Measurements from ENCODE around the gene TNFRSF1B.

The TNFRSF1B gene

GRCh38 chr1:12166834-12167492 is at the start of gene TNFRSF1B:
Gene TNFRSF1B, plus strand, starts transcription at chr1:12166991. Its CDS starts 101 bp downstream, at chr1:12167092.
- peak; percentile 62 for DNase-seq (ENCODE audit: low spot score)

DNA sequence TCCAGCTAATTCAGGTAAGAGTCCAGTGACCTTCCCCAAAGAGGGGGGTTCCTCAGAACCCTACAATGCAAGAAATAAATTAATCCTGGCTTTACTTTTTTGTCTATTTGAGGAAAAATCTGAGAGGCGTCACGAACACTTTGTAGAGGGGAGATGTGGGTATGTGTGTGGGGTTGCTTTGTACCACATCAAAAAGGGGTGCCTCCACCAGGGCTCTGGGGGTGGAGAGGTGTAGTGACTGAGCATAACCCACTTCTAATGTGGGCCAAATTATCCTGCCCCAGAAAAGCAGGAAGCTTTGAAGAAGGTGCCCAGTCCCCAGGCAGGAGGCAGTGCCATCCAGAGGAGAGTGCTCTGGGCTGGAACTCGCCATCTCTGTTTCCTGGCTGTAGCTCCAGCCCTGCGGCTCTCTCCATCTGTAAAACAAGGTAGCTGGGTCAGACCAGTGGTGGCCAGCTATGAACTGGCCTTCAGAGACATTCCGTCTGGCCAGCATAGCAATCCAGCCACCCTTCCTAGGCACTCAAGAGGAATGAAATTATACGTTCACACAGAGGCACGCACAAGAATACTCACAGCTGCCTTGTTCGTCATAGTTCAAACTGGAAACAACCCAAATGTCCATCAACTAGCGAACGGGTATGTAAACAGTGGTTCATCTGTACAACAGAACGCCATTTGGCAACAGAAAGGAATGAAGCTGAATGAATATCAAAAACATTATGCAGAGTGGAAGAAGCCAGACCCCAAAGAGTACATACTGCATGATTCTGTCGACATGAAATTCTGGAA is 45.4 kb upstream of the TNFRSF1B start:
- peak; percentile 22 for DNase-seq (ENCODE audit: low spot score)

DNA sequence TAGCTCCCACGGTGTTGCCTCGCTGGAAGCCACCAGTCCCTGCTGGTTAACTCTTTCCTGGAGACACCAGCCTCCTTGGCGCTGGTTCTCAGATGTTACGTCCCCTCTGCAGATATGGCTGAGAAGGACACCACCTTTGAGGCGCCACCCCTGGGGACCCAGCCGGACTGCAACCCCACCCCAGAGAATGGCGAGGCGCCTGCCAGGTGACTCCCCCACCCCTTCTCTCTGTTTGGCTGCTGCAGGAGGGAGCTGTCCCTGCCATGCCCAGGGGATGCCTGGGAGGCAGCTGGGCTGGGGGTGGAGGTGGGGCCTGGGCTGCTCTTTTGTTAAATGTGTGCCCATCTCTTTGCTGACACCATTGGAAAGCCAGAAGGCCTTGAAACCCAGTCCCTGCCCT is 43.6 kb upstream of the TNFRSF1B start:
- no peak for DNase-seq (ENCODE audit: low spot score)

DNA sequence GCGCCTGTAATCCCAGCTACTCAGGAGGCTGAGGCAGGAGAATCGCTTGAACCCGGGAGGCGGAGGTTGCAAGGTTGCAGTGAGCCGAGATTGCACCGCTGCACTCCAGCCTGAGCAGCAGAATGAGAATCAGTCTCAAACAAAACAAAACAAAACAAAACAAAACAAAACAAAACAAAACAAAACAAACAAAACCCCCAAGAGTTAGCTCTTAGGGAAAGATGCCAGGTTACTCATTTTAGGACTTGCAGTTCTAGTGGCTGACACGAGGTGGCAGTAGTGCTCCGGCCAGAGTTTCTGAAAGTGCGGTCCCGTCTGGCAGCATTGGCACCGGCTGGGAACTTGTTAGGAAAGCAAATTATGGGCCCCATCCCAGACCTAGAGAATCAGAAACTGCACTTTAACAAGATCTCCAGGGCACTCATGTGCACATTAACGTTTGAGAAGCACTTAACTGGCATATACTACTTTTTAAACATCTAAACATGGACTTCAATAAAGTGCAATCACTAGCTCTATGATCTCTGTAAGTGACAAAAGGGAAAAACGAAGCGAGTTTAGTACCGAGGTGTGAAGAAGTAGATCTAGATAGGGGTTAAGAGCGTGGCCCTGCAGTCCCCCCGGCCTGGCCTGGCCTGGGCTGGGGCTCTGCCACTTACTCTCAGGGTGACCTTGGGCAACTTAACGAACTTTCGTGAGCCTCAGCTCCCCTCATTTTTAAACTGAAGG is 41.9 kb upstream of the TNFRSF1B start:
- DNase-seq (ENCODE audit: low spot score), result peak; percentile 72

DNA sequence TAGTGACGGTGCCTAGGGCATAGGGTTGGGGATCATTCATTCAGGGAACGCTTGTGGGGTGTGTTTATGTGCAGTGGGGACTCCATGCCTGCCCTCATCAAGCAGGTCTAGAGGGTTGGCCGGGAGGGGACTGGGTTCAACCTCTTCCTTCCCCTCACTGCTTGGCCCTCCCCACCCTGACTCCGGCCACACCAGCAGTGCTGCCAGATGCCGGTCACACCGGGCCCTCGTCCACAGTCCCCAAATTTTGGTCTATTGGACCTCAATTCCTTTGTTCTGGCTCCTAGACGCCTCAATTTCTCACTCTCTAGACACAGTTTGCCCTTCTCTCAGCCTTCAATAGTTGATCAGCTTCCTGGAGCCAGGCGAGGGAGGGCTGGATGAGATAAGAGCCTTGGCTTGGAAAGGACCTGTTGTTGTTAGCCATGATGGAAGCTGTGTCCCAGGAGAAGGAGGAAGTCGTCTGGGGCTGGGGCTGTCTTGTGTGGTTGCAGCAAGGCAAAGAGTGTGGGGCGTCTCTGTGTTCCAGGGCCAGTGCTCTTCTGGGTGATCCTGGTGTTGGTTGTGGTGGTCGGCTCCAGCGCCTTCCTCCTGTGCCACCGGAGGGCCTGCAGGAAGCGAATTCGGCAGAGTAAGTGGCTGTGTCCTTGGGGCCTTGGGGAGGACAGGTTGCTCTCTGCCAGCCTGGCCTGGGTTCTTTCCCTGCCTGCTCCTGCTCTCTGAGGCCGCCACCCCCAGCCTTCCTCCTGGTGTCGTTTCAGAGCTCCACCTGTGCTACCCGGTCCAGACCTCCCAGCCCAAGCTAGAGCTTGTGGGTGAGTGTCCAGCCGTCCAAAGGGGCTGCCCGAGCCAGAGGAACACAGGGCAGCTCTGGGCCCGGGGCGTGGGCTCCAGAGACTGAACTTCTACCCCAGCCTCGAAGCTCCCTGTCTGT is 41.1 kb upstream of the TNFRSF1B start:
- DNase-seq (ENCODE audit: low spot score), result no peak

- DNase-seq (ENCODE audit: low spot score), result no peak
Measured at GRCh38 chr1:12126781-12127180, 40.0 kb upstream of the TNFRSF1B start.

DNA sequence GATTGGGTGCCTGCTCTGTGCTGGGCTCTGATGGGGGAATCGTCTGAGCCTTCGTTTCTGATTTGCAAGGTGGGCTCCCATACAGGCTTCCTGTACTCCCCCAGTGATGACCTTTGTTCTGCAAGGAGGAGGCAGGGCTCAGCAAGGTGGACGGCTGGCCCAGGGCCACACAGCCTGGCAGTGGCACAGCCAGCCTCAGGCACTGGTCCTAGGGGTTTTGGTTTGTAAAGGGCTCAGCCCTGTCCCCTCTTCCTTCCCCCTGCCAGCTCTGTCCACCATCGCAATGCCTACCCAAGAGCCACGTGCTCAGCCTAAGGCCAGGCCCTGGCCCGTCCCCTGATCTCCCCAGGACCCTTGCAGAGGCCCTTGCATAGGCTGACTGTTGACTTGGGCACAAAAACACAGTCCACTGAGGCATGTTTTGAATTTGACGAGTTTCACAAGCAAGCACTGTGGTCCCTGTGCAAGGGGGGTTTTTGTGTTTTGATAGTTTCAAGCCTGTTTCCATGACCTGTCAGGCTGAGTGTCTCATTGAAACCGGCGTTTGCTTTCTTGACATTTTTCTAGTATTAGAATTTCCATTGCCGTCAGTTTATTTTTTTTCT is 39.5 kb upstream of the TNFRSF1B start:
- DNase-seq (ENCODE audit: low spot score), result no peak

DNA sequence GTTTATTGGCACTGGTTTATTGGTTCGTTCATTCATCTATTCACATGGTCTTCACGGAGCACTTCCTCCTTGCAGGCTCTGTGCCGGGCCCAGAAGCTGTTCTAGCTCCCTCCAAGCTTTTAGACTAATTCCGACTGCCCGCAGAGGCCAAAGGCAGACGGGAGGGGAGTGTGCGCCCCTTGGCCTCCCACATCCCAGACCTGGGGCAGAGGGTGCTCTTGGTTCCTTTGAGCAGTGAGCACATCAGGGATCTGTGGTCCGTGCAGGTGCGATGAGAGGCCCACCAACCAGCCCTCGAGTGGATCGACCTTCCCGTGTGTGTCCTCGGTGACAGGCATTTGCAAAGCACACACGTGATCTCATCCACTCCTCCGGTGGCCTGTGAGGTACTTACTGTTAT is 38.7 kb upstream of the TNFRSF1B start:
- no peak for DNase-seq (ENCODE audit: low spot score)

DNA sequence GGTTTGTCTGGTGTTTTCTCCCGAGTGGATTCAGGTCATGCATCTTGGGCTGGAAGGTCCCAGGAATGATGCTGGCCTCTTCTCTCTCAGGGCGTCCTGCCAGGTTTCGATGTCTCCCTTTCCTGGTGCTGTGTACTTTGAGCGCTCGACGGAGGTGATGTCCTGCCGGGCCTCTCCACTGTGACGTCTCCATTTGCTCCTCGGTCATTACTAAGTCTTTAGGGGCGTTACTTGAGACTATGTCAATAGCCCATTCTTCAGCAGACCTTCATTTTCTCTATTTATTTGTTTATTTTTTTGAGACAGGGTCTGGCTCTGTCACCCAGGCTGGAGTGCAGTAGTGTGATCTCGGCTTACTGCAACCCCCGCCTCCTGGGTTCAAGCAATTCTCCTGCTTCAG is 37.2 kb upstream of the TNFRSF1B start:
- no peak for DNase-seq (ENCODE audit: low spot score)

DNA sequence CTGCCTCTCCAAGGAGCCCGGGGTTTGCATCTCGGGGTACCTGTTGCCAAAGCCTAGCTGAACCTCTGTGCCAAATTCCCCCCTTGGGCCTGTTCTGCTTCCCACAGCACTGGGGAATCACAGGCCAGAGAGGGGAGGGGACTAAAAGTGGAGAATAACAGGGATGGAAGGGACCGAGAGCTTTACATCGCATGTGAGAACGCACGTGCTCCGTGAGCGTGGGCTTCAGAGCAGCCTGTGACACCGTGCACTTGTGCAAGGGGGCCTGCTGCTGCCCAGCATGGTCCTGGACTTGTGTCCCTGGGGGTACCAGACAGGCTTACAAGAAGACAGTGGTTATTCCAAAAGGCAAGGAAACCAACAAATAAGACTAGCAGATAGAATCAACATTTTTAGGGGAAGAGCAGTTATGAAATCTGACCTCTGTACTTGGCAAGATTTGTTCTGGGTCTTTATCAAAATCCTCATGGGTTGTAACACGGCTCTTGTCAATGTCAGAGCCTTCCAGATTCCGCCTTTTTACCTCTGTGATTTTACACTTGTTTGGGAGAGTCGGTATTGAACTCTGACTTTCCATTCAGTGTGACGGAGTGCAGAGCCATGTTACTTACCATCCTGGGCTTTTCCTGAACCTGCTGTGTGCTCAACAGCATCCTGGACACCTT is 36.2 kb upstream of the TNFRSF1B start:
- DNase-seq (ENCODE audit: low spot score), result no peak

- no peak for DNase-seq (ENCODE audit: low spot score)
Measured at GRCh38 chr1:12132078-12132477, 34.7 kb upstream of the TNFRSF1B start.

GRCh38 chr1:12134716-12135115 is 32.1 kb upstream of the TNFRSF1B start:
- no peak for DNase-seq (ENCODE audit: low spot score)

DNA sequence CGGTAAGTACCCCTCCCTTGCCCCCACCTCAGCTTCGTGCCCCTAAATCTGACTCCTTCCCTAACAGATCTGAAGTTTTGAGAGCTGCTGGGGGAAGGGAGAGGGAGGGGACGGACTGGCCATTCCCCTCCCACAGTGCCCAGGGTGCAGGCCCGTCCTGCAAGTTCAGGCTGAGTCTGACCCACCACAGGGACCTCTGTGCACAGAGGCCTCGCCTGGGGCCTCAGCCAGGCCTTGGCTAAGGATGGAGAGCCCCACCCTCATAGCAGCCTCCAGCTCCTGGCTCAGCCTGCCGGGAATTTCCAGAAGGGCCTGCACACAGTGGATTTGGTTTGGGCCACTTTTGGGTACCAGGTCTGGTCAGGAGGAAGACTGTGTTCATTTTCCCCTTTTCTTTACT is 31.2 kb upstream of the TNFRSF1B start:
- no peak for DNase-seq (ENCODE audit: low spot score)

DNA sequence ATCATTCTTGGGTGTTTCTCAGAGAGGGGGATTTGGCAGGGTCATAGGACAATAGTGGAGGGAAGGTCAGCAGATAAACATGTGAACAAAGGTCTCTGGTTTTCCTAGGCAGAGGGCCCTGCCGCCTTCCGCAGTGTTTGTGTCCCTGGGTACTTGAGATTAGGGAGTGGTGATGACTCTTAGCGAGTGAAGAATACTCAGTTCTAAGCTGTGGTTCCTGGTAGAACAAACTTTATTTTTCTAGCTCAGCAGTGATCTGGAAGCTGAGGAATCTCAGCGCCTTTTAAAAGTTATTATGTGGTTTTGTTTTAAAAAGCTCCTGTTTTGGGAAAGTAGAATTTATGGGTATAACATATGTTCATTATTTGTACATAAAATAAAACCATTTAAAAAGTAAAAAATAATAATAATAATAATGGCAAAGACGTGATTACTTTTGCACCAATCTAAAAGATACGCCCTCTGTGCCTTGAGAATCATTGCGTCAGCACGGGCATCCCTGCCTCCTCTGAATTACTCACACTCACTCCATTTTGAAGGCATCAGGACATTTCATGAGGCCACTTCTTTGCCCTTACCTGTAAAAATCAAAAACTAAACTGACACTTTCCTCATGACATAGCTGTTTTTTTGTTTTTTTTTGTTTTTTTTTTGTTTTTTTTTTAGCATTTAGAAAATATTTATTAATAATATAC is 29.7 kb upstream of the TNFRSF1B start:
- no peak for DNase-seq (ENCODE audit: low spot score)

GRCh38 chr1:12138196-12139168 is 28.3 kb upstream of the TNFRSF1B start:
- DNase-seq (ENCODE audit: low spot score), result no peak

- no peak for DNase-seq (ENCODE audit: low spot score)
Measured at GRCh38 chr1:12140016-12140415, 26.8 kb upstream of the TNFRSF1B start.

DNA sequence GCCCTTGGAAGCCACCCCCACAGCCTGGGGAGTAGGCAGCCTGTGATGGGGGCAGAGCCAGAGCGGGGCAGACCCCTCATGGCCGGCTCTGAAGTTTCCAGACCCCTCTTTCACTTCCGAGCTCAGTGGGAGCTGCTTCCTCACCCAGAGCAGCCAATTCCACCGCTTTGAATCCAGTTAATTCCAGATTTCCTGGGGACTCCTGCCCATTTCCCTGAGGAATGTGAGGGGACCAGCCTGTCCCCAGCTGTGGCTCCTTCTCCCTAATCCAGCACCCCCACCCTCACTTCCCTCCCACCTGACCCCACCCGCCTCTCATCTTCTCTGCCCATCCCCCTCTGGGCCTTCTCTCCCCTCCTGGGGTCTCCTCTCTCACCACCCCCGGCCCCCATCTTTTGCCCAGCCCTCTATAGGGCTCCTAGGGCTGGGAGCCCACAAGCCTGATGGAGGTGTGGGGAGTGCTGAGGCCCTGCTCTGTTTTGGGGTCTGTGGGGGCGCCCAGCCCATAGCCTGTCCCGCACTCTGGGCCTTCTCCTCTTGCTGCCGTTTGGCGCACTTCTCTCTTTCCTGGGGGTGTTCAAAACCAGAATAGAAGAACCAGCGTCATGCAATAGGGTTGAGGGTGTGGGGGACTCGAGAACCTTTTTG is 26.2 kb upstream of the TNFRSF1B start:
- no peak for DNase-seq (ENCODE audit: low spot score)

DNA sequence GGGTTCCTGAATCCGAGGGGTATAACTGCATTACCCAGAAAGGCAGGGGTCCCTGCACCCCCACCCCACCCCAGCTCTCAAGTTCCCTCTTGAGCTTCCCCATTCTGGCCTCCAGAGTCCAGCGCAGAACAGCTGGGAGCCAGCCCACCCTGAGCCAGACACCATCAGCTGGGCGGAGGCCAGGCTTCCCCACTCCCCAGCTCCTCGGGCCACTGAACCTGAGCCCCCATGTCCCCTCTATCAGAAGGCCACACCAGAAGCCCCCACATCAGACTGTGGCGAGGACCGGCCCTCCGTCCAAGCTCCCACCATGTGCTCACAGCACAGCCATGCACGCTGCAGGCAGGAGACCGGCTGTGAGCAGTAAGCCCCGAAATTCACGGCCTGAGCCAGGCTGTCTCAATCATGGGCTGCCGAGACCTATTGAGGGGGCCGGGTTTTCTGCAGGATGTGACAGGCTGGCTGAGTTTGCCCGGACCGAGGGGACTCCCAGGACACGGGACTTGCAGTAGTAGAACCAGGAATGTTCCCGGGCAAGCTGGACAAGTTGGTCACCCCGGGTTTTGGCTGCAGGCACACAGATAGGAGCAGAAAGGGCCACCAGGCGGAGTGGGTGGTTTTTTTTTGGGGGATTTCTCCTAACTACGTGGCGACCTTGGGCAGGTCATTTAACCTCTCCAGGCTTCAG is 25.5 kb upstream of the TNFRSF1B start:
- no peak for DNase-seq (ENCODE audit: low spot score)
